Measurements from ENCODE around the gene ACTA2.

DNA sequence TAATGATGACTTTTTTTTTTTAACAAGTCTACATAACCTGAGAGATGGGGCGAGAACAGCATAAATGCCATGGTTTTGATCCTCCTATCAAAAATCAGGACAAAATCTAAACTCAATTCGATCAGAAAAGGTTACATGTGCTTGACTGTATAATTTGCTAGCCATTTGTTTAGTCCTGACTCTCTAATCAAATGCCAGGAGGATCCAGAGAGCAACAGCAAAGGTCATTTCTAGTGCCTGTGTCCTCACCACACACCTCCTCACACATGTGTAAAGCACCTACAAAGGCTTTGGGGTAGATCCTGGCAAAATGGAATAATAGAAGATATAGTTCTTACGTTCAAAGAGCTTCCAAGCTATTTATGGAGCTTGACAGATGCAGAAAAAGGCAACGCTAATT, 27.0 kb upstream of the ACTA2 start:
- TF ChIP-seq, protein P1, sequence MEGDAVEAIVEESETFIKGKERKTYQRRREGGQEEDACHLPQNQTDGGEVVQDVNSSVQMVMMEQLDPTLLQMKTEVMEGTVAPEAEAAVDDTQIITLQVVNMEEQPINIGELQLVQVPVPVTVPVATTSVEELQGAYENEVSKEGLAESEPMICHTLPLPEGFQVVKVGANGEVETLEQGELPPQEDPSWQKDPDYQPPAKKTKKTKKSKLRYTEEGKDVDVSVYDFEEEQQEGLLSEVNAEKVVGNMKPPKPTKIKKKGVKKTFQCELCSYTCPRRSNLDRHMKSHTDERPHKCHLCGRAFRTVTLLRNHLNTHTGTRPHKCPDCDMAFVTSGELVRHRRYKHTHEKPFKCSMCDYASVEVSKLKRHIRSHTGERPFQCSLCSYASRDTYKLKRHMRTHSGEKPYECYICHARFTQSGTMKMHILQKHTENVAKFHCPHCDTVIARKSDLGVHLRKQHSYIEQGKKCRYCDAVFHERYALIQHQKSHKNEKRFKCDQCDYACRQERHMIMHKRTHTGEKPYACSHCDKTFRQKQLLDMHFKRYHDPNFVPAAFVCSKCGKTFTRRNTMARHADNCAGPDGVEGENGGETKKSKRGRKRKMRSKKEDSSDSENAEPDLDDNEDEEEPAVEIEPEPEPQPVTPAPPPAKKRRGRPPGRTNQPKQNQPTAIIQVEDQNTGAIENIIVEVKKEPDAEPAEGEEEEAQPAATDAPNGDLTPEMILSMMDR (IDR thresholded peaks at IDR 0.05), result no peak
- TF ChIP-seq POLR2A (IDR thresholded peaks at IDR 0.05), result no peak
